H1 (cell line): ENCODE results near the gene TFB2M. TPM values are rescaled to one million over a fixed set of nuclear protein-coding genes. Genes with fewer than 3 reads are reported as not detected.

Experiments
- CTCF ChIA-PET: fragments of 300-600 bp; sonication (Branson Sonifier 250); formaldehyde crosslinking; loops from one replicate; lab custom pipeline; 2021; ENCODE audit not compliant: partially characterized antibody; lab: Charles Lee
- POLR2A ChIA-PET: fragments of 300-600 bp; sonication (Branson Sonifier 250); formaldehyde crosslinking; loops from one replicate; lab custom pipeline; 2021; ENCODE audit warnings: inconsistent platforms; ENCODE audit not compliant: partially characterized antibody; lab: Charles Lee
- DNase-seq, 2 experiments: peaks; one replicate each; pipeline versions ENCODE4 v3.0.0 to v3.0.0-alpha.2; 2010 to 2022; ENCODE audit warnings: low spot score in 2 of 2, low read depth in 1 of 2, mixed read lengths in 1 of 2
- FAIRE-seq: peaks from 2 replicates; lab custom pipeline; 2011; peaks lifted over from hg19 to GRCh38; lab: Jason Lieb, UNC
- H2AFZ ChIP-seq: 2 replicates; pipeline ENCODE4 v1.8.1; 2012; ENCODE audit warnings: low read length, inconsistent platforms
- H2AK5ac ChIP-seq: 2 replicates; pipeline ENCODE4 v1.6.1; 2013; ENCODE audit warnings: low read depth, low read length
- H2BK120ac ChIP-seq: replicated peaks from 2 replicates; pipeline ENCODE3; 2013; ENCODE audit warnings: low read depth, low read length, inconsistent platforms
- H2BK12ac ChIP-seq: 2 replicates; pipeline ENCODE4 v1.6.1; 2013; ENCODE audit warnings: low read depth, low read length
- H2BK15ac ChIP-seq: 2 replicates; pipeline ENCODE4 v1.6.1; 2013; ENCODE audit warnings: low read length
- H2BK20ac ChIP-seq: 2 replicates; pipeline ENCODE4 v1.6.1; 2013; ENCODE audit warnings: low read length
- H2BK5ac ChIP-seq: 2 replicates; pipeline ENCODE4 v1.6.1; 2013; ENCODE audit warnings: low read depth, low read length
- H3K14ac ChIP-seq: 2 replicates; pipeline ENCODE4 v1.6.1; 2013; ENCODE audit warnings: inconsistent platforms; ENCODE audit not compliant: insufficient read length
- H3K18ac ChIP-seq: 2 replicates; pipeline ENCODE4 v1.6.1; 2013; ENCODE audit warnings: low read length; ENCODE audit errors: extremely low read depth
- H3K23ac ChIP-seq: 2 replicates; pipeline ENCODE4 v1.6.1; 2013; ENCODE audit warnings: inconsistent platforms; ENCODE audit not compliant: insufficient read length
- H3K23me2 ChIP-seq: 2 replicates; pipeline ENCODE4 v1.6.1; 2013; ENCODE audit warnings: low read depth, low read length
- H3K27ac ChIP-seq: 2 replicates; pipeline ENCODE4 v1.6.1; 2011; ENCODE audit warnings: low read depth, low read length, inconsistent platforms
- H3K27me3 ChIP-seq, 4 experiments: replicated peaks in 1 of 4; 1 replicate in 1 of 4; 2 replicates in 3 of 4; pipeline versions ENCODE4 v1.6.1 to v1.8.1; 2011 to 2013; ENCODE audit warnings: low read length in 3 of 4, mild to moderate bottlenecking in 3 of 4, inconsistent platforms in 2 of 4, mixed read lengths in 2 of 4, moderate library complexity in 1 of 4; ENCODE audit not compliant: control insufficient read depth in 3 of 4, insufficient read depth in 3 of 4; ENCODE audit errors: extremely low read depth in 1 of 4
- H3K36me3 ChIP-seq, 4 experiments: 2 replicates each; pipeline versions ENCODE4 v1.6.1 to v1.8.1; 2011 to 2013; ENCODE audit warnings: mild to moderate bottlenecking in 4 of 4, low read length in 3 of 4, moderate library complexity in 2 of 4, control low read depth in 1 of 4, inconsistent platforms in 1 of 4; ENCODE audit not compliant: insufficient read depth in 4 of 4, control insufficient read depth in 2 of 4
- H3K4ac ChIP-seq: replicated peaks from 2 replicates; pipeline ENCODE3; 2013; ENCODE audit warnings: low read length, low read depth, mixed read lengths, inconsistent platforms; ENCODE audit not compliant: insufficient read length
- H3K4me1 ChIP-seq, 4 experiments: replicated peaks in 1 of 4; 1 replicate in 1 of 4; 2 replicates in 3 of 4; pipeline versions ENCODE4 v1.6.1 to v1.8.1; 2011 to 2013; ENCODE audit warnings: low read length in 3 of 4, inconsistent platforms in 2 of 4, mixed read lengths in 1 of 4; ENCODE audit not compliant: insufficient read depth in 4 of 4, control insufficient read depth in 3 of 4
- H3K4me2 ChIP-seq, 2 experiments: 2 replicates each; pipeline versions ENCODE4 v1.6.1 to v1.8.1; 2011 to 2013; ENCODE audit warnings: low read depth in 2 of 2, low read length in 2 of 2, control low read depth in 1 of 2, inconsistent platforms in 1 of 2, mild to moderate bottlenecking in 1 of 2; ENCODE audit not compliant: insufficient read depth in 1 of 2
- H3K4me3 ChIP-seq, 4 experiments: fragments of 200-600, 300-600 bp in 1 of 4; sonication (generic), shearing (Covaris generic), sonication (Bioruptor Twin) in 1 of 4; 2 replicates each; pipeline versions ENCODE4 v1.5.1 to v1.8.1; 2011 to 2016; ENCODE audit warnings: low read length in 4 of 4, low read depth in 3 of 4, control low read depth in 2 of 4, inconsistent platforms in 2 of 4, mild to moderate bottlenecking in 2 of 4, mixed read lengths in 1 of 4, moderate library complexity in 1 of 4; ENCODE audit not compliant: insufficient read depth in 2 of 4; ENCODE audit errors: extremely low read depth in 1 of 4
- H3K56ac ChIP-seq: replicated peaks from 2 replicates; pipeline ENCODE3; 2013; ENCODE audit warnings: low read depth, mild to moderate bottlenecking, mixed read lengths, low read length, inconsistent platforms; ENCODE audit not compliant: insufficient read length
- H3K79me1 ChIP-seq: 2 replicates; pipeline ENCODE4 v1.6.1; 2013; ENCODE audit warnings: low read depth, low read length, control low read depth
- H3K79me2 ChIP-seq, 2 experiments: 2 replicates each; pipeline versions ENCODE4 v1.6.1 to v1.8.1; 2012 to 2013; ENCODE audit warnings: low read length in 2 of 2, mild to moderate bottlenecking in 2 of 2, inconsistent platforms in 1 of 2; ENCODE audit not compliant: insufficient read depth in 2 of 2, control insufficient read depth in 1 of 2
- H3K9ac ChIP-seq, 4 experiments: replicated peaks in 1 of 4; 1 replicate in 1 of 4; 2 replicates in 3 of 4; pipeline versions ENCODE4 v1.6.1 to v1.8.1; 2011 to 2013; ENCODE audit warnings: low read depth in 3 of 4, low read length in 3 of 4, control low read depth in 2 of 4, mild to moderate bottlenecking in 2 of 4, moderate library complexity in 2 of 4, inconsistent platforms in 1 of 4; ENCODE audit errors: extremely low read depth in 1 of 4
- H3K9me3 ChIP-seq, 2 experiments: 2 replicates each; pipeline versions ENCODE4 v1.6.1 to v1.8.1; 2012 to 2013; ENCODE audit warnings: mild to moderate bottlenecking in 2 of 2, moderate library complexity in 2 of 2, control low read depth in 1 of 2, inconsistent platforms in 1 of 2, low read depth in 1 of 2, low read length in 1 of 2, mixed read lengths in 1 of 2; ENCODE audit not compliant: insufficient read depth in 2 of 2
- H4K20me1 ChIP-seq, 2 experiments: replicated peaks in 1 of 2; 2 replicates each; pipeline versions ENCODE3 to v1.8.1; 2011 to 2013; ENCODE audit warnings: inconsistent platforms in 2 of 2, low read length in 2 of 2, mild to moderate bottlenecking in 1 of 2; ENCODE audit not compliant: insufficient read depth in 2 of 2, control insufficient read depth in 1 of 2
- H4K5ac ChIP-seq: 2 replicates; pipeline ENCODE4 v1.6.1; 2013; ENCODE audit warnings: low read length, low read depth, mixed read lengths, inconsistent platforms; ENCODE audit not compliant: insufficient read length
- H4K8ac ChIP-seq: 2 replicates; pipeline ENCODE4 v1.8.0; 2013; ENCODE audit warnings: mild to moderate bottlenecking, moderate library complexity, low read length, inconsistent platforms; ENCODE audit not compliant: insufficient read depth; ENCODE audit errors: extremely low read depth
- H4K91ac ChIP-seq: replicated peaks from 2 replicates; pipeline ENCODE3; 2013; ENCODE audit warnings: low read length, mixed read lengths, inconsistent platforms; ENCODE audit not compliant: insufficient read length
- CBX5 ChIP-seq: fragments of 300-800, 300-1000 bp; sonication (generic); IDR thresholded peaks from 2 replicates; pipeline ENCODE4 v1.7.1; 2016; ENCODE audit warnings: antibody characterized with exemption, low read length, low read depth
- CTBP2 ChIP-seq: IDR thresholded peaks from 2 replicates; pipeline ENCODE4 v1.7.0; 2011; ENCODE audit warnings: borderline replicate concordance, mild to moderate bottlenecking, moderate library complexity, mixed read lengths, low read length; ENCODE audit not compliant: insufficient read depth, insufficient read length
- EP300 ChIP-seq, 2 experiments: IDR thresholded peaks; 1 replicate in 1 of 2; 2 replicates in 1 of 2; pipeline ENCODE4 v1.6.1; 2011 to 2012; ENCODE audit warnings: low read depth in 2 of 2, low read length in 2 of 2, mild to moderate bottlenecking in 2 of 2, borderline replicate concordance in 1 of 2, inconsistent platforms in 1 of 2, moderate library complexity in 1 of 2
- FOSL1 ChIP-seq: IDR thresholded peaks from 2 replicates; pipeline ENCODE4 v1.6.1; 2011; ENCODE audit warnings: mild to moderate bottlenecking, low read depth, low read length, moderate library complexity; ENCODE audit not compliant: insufficient read depth
- MAFK ChIP-seq: IDR thresholded peaks from 2 replicates; pipeline ENCODE4 v1.6.1; 2012; ENCODE audit warnings: low read depth, mild to moderate bottlenecking, improper control_type of control experiment, low read length
- MAX ChIP-seq: IDR thresholded peaks from 2 replicates; pipeline ENCODE4 v1.6.1; 2012; ENCODE audit warnings: inconsistent platforms
- RNF2 ChIP-seq: fragments of 200-900, 300-1000 bp; sonication (generic); IDR thresholded peaks from 2 replicates; pipeline ENCODE4 v1.7.1; 2016; ENCODE audit warnings: borderline replicate concordance, low read depth, mild to moderate bottlenecking, antibody characterized with exemption, low read length; ENCODE audit not compliant: poor library complexity, severe bottlenecking; ENCODE audit errors: missing control alignments
- SIN3A ChIP-seq, 2 experiments: IDR thresholded peaks in 1 of 2; conservative IDR thresholded peaks in 1 of 2; 2 replicates each; pipeline ENCODE4 v1.6.1; 2011 to 2012; ENCODE audit warnings: low read length in 2 of 2, improper control_type of control experiment in 1 of 2, low read depth in 1 of 2, mild to moderate bottlenecking in 1 of 2
- TEAD4 ChIP-seq: IDR thresholded peaks from 2 replicates; pipeline ENCODE4 v1.6.1; 2012; ENCODE audit warnings: low read depth, low read length, inconsistent platforms, mixed read lengths
- WGBS, 2 experiments: shearing (Covaris generic) in 1 of 2; methylation state at CpG; one replicate each; pipeline versions ENCODE4 v1.1.6 to v1.1.7; 2013 to 2015; ENCODE audit warnings: low lambda C conversion rate in 2 of 2, mixed read lengths in 2 of 2, inconsistent platforms in 1 of 2, low coverage in 1 of 2, missing lambda C conversion rate in 1 of 2; ENCODE audit not compliant: insufficient replicate concordance in 2 of 2, insufficient coverage in 1 of 2, insufficient read length in 1 of 2; ENCODE audit errors: extremely low coverage in 1 of 2, missing lambda C conversion rate in 1 of 2; 5-methylcytosine and 5-hydroxymethylcytosine counted together
- polyA plus RNA-seq, 7 experiments: library from polyadenylated mRNA; depleted of rRNA in 3 of 7; stranded (reverse) in 5 of 7; unstranded in 2 of 7; fragments of >200 nt in 5 of 7; fragments of 200-250 nt in 2 of 7; gene quantifications; 1 replicate in 5 of 7; 2 replicates in 1 of 7; 4 replicates in 1 of 7; pipeline versions ENCODE4 v1.2.1 to v1.2.3, GENCODE V29; 2011 to 2013; ENCODE audit warnings: missing spikeins in 2 of 7, mixed read lengths in 2 of 7
- total RNA-seq: library from RNA; stranded (reverse); fragmentation: NEBNext Ultra II Directional; extraction: Animal tissue kit (Norgen Biotek cat#: 25700); gene quantifications from 2 replicates; pipeline ENCODE4 v1.2.1, GENCODE V29; 2021

Gene TFB2M
- total and polyA plus RNA-seq, 2 of the 8 experiments (the other 6 are each of a cell fraction or from before 2014, with no cell fraction given) = 10.4 to 22.0 TPM

DNA sequence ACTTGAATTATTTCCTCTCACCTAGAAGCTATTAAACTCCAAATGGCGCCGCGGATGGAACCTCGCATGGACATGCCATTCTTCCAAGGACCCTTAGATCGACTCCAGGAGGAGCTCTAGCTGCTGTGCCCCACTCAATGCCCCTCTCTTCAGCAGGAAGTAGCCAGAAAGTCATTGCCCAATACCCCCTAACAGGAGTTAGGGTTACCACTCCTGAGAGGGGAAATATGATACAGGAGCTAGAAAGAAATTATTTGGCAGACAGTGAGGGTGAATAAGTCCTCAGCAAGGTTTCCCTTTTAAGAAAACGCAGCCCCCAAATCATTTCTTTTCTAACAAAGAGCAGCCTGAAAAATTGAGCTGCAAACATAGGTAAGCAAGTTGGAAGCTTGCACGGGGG is 28.6 kb downstream of the TFB2M start:
- peaks cover 3 to 16% (median 7%) of the 10 kb centered on the region in 4 experiments; a peak in 6 of 8 replicates for H3K36me3 ChIP-seq
- H3K4me1 ChIP-seq = no peaks in the 10 kb centered on the region
- no peaks in the 10 kb centered on the region for H3K9me3 ChIP-seq
- H4K20me1 ChIP-seq = no peaks in the 10 kb centered on the region
- ChIA-PET CTCF (interaction anchor here (0.6 to 1.1 kb wide), 2 partner anchors 158 to 354 kb away, joined by 3 to 4 read pairs; no protein-coding TSS in a partner anchor), POLR2A (interaction anchor here (1.2 to 1.7 kb wide), 2 partner anchors 11 to 16 kb away, joined by 3 to 4 read pairs; no protein-coding TSS in a partner anchor)
- H3K79me2 ChIP-seq = no peaks in the 10 kb centered on the region
- no peak overlapping the region for H2AK5ac ChIP-seq
- H4K5ac ChIP-seq = no peak overlapping the region
- no peak overlapping the region for H4K8ac ChIP-seq
- H3K23me2 ChIP-seq = no peaks in the 10 kb centered on the region
- no peak overlapping the region for H3K4me3 ChIP-seq
- no peak overlapping the region for H2BK15ac ChIP-seq
- WGBS, 2 experiments = 77% methylated on average over 7 of the region's 7 CpGs; no CpG with 5 or more reads in 1 of the 2 experiments
- H2BK12ac ChIP-seq = no peak overlapping the region
- no peak overlapping the region for H3K56ac ChIP-seq
- H2BK120ac ChIP-seq = no peak overlapping the region
- DNase-seq = no peak
- no peak overlapping the region for H3K4ac ChIP-seq
- no peak overlapping the region for H3K18ac ChIP-seq
- no peaks in the 10 kb centered on the region for H3K27me3 ChIP-seq
- no peak for FAIRE-seq
- H4K91ac ChIP-seq = no peak overlapping the region
- no peak overlapping the region for H2AFZ ChIP-seq
- no peak overlapping the region for H2BK5ac ChIP-seq
- H3K4me2 ChIP-seq = no peak overlapping the region
- H3K14ac ChIP-seq = no peak overlapping the region
- H3K23ac ChIP-seq = no peak overlapping the region
- H2BK20ac ChIP-seq = no peak overlapping the region
- no peaks in the 10 kb centered on the region for H3K79me1 ChIP-seq
- H3K9ac ChIP-seq = no peak overlapping the region
- TF ChIP-seq EP300 (IDR thresholded peaks at IDR 0.05; ENCODE audit: borderline replicate concordance in 1 of 2, low read depth in 2 of 2, low read length in 2 of 2) (no peak), CBX5 (no peak), MAX (no peak), TEAD4 (no peak), RNF2 (no peak), MAFK (no peak), FOSL1 (no peak), CTBP2 (no peak), SIN3A (conservative IDR thresholded peaks at IDR 0.05 in 1 of 2, IDR thresholded peaks at IDR 0.05 in 1 of 2; ENCODE audit: low read depth in 1 of 2, low read length in 2 of 2) (no peak)
- H3K27ac ChIP-seq = no peak overlapping the region
